Measurements from ENCODE around the gene TOLLIP.

The TOLLIP gene

DNA sequence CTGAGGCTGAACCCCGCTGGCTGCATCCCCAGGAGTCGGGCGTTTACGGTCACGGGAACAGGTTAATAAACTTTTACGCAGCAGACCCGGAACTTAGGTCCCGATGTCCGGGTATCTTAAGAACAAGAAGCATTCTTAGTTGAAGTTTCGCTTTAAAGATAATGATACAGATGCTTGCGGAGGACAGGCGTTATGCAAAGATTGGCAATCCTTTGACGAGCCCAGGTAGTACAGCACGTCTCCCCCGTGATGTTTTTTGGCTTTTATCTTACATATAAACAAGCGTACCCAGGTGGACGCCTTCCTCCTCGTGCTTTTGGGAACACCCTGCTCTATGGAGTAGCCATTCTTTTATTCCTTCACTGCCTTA lies 871 bp upstream of the TOLLIP start:
- no peak for DNase-seq

DNA sequence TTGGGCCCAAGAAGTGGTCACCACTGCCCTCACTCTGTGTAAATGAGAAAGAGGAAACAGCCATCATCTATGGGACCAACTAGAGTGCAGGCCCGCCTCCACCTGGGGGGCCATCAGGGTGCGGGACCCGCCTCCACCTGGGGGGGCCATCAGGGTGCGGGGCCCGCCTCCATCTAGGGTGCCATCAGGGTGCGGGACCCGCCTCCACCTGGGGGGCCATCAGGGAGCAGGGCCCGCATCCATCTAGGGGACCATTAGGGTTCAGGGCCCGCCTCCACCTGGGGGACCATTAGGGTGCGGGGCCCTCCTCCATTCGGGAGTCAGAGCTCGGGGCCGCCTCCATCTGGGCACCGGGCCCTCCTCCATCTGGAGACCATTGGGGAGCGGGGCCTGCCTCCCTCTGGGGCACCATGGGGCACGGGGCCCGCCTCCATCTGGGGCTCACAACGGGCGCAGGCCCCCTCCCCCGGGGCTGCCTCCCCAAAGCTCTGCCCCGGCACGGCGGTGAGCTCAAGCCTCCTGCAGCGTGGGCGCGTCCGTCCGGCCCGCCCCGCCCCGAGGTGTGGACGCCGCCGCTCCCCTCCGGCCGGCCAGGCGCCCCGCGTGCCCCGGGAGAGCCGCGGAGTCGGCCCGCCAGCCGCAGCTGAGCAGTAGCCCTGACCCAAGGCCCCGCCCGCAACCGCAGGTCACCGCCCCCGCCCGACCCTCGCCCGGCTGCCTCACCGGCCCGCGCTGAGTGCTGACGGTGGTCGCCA lies 512 bp downstream of the TOLLIP start:
- DNase-seq = no peak

DNA sequence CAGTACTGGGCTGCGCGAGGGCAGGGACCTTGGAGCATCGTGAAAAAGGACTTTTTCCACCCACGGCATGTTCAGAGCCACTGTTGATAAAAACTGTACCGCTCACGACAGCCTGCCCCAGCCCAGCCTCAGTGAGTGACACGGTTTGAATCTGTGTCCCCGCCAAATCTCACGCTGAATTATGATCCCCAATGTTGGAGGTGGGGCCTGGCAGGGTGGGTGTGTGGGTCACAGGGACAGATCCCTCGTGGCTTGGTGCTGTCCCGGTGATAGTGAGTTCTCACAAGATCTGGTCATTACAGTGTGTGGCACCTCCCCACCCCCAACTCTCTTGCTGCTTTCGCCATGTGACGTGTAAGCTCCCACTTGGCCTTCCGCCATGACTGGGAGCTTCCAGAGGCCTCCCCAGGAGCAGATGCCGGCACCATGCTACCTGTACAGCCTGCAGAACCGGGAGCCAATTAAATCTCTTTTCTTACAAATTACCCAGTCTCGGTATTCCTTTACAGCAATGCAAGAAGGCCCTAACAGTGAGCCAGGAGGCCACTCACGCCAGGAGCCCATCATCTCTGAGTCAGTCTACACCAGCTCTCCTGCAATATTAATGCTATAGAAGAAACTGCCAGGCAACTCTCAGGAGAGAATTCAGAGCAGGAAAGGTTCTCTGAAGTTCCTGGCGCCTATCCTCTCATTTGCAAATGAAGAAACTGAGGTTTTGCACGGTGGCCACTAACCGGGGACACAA lies 1.3 kb downstream of the TOLLIP start:
- DNase-seq = no peak

DNA sequence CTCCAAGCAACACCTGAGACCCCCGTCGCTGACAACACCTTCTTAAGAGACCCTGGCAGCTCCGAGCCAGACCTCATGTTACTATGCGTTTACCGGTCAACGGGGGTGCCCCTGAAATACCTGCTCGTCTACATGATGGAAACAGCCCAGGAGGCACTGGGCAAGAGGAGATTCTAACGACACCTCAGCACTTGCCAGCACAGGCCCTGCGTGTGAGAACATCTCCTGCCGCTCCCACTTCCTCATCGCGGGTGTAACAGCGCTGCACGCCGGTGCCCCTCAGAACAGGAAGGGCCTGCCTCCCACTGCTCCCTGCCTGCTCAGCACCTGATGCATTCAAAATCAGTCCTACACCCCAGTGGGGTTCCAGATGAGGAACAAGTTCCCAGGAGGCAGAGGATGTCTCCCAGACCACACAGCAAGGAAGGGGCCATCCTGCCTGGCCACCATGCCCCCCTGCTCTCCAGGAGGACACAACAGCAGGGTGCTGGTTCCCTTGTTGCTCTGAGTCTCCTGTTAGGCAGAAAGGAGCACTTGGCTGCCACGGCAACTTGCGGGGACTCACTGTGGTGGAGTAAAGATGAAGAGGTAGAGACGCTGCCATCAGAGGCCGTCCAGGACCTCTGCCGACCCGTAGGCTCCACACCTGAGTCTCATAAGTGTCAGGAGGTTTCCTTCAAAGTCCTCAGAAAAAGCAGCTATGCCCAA lies 2.1 kb downstream of the TOLLIP start:
- DNase-seq = peak; percentile 82

DNA sequence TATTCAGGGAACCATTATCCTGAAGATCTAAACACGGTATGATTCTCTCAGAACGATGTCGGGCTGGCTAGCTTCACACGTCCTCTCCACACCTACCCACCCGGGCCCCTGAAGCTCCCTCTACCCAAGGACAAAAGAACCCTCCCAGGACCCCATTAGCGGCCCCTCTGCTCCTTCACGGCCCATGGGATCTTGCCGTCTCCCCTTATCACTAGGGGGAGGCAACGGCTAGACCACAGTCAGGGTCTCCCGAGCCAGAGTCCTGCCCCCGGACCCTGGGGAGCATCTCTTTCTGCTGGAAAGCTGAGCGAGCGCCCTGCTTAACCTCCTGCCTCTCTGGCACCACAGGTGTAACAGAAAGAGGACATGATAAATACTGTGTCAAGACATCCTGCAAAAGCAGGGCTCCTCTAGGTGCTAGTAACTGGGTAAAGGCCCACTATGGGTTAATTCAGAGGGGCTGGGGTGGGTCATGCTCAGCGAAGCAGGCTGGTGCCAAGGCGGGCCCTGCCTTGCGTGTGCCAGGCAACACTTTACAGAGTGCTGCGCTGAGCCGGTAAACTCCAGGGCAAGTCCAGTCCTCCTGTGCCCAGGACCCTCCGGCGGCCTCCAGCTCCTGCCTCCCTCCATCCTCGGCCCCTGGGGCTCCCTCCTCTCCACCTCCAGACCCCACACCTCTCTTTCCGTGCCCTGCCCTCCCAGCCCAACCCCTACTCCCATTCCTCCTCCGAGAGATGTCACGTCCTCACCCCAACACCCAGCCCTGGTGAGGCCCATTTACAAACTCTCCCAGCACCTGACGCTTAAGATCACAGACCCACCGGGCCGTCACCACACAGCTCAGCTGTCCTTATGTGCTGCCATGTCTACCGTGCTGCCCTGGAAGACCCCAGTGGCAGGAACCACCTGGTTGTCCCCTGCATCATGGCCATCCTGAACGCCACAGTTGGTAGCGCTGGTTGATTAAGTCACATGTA lies 3.0 kb downstream of the TOLLIP start:
- no peak for DNase-seq

DNA sequence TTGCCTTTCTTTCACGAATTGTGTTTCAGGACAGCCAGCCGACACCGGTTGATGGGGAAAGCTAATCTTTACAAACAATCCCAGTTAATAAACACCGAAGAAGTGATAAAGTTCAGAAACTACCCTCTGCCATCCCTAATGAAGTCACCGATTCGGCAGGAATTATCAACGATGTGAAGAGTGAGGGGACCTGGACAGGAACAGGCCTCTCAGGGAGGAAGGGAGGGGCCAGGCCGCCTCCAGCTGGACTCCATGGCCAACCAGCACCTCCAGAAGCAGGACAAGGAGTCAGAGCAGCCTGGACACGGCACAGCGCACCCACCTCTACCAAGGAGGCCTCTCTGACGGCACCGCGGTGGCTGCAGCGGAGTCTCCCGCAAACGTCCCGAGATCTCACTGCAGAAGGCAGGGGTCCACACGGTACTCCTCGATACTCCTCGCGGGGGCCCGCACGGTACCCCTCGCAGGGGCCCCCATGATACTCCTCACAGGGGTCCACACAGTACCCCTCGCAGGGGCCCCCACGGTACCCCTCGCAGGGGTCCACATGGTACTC lies 3.9 kb downstream of the TOLLIP start:
- DNase-seq = no peak

DNA sequence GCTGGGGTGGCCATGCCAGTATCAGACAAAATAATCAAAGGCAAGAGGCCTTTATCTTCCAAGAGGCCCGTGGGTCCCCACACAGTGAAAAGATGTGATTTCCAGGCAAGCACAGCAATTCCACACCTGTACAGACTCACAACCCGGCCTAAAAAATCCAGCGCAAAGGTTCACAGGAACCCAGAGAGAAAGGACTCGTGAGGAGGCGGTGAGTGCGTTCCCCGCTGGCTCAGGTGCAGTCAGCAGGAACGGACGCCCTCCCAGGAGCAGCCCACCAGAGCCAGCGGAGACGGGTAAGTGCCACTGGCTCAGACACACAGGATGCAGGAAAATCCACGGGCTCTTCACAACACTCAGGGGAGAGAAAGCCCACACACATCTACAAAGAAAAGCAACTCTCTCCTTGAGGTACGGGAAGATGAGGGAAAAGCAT lies 4.4 kb downstream of the TOLLIP start:
- DNase-seq = no peak

DNA sequence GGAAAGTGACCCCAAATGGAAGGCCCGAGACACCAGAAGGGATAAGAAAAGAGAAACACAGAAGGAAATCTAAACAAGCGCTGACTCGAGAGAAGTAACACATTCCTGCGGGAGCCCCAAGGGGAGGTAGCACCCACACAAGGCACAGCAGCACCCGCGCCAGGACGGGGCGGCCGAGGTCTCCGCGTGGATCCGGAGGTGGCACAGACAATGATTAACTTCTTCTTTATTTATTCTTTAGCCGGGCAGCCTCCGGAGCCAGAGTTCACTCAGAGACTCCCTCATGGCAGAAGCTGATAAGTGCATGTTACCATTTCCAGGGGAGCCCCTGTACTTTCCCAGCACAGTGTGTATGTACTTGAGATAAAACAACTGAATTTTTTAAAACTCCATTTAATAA lies 5.1 kb downstream of the TOLLIP start:
- DNase-seq = no peak

DNA sequence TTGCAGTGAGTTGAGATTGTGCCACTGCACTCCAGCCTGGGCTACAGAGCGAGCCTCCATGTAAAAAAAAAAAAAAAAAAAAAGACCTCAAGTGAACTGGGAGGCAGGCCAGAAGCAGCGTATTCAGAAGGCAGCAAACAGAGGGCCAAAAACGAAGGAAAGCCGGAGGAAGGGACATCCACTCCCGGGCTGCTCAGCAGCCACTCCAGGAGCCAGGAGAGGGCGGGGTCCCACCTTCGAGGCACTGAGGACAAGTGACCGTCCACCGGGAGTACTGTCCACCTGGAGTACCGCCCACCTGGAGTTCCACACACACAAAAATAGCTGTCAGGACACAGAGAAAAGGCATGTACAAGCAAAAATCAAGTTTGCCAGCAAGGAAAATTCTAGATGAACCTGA lies 5.5 kb downstream of the TOLLIP start:
- DNase-seq = no peak

DNA sequence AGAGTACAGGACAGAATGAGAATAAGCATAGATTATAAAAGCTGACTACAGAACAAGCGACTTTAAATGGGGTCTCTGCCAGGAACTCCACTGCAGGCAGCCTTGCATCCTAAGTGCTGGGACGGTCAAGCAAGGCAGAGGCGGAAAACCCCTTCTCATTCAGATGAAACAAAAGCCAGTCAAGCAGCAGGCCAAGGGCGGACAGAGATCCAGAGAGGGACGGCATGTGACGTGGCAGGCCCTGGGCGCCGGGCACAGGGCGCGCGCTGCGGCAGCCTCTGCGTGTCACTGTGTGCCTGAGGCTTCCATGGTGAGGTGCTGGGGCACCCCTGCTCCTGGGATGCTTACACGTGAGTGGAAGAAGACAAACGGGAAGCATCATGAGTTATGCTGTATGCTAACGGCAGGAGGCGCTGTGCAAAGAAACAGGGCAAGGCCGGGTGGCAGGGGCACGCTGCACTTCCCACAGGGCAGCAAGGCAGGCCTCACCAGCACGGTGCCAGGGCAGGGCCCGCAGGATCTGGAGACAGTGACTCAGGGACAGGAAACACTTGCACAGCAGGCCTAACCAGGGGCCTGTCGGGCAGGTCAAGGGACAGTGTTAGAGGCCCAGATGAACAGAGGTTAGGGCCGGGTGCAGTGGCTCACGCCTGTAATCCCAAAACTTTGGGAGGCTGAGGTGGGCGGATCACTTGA lies 6.2 kb downstream of the TOLLIP start:
- DNase-seq = no peak

DNA sequence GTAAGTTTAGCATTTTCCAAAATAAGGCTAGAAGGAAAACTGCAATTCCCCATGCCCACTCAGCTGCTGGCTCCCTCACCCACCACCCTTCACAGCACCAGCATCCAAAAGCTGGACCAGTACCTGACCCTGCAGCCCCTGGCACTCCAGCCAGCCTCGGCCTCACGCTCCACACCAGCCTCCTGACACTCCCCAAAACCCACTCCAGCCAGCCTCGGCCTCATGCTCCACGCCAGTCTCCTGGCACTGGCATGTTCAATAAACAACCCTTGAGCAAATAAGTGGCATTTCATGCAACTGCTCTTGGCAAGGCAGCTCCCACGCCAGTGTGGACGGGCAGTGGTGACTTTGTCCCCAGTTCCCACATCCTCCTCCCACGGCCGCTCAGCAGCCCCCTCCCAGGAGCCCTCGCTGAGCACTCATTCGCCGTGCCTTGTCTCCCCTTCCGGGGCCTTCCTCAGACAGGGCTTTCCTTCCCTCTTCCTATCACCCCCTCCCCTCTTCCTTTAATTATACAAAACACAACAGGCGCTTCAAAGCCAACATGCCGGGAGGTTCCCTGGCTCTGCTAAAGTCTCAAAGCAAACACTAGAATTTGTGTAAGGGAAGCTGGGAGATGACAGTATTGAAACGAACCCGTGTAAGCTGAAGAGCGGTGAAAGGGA lies 6.8 kb downstream of the TOLLIP start:
- DNase-seq = no peak

DNA sequence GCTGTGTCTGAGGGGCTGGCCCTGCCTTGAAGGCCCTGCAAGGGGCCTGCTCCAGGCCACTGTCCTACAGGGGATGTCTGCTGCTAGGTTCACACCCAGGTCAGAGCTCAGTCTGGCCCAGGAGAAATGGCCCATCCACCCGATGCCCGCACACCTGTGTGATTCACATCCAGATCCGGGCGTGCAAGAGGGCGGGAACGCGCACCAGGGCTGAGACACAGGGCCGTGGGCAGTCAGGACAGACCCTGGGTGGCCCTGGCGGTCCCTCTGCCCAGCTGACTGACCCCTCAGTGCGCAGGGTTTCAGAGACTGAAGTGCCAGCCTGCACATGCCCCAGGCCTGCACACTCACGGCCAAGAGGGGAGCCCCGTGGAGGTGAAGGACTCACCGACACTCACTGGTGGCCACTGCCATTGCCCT lies 7.4 kb downstream of the TOLLIP start:
- DNase-seq = no peak

DNA sequence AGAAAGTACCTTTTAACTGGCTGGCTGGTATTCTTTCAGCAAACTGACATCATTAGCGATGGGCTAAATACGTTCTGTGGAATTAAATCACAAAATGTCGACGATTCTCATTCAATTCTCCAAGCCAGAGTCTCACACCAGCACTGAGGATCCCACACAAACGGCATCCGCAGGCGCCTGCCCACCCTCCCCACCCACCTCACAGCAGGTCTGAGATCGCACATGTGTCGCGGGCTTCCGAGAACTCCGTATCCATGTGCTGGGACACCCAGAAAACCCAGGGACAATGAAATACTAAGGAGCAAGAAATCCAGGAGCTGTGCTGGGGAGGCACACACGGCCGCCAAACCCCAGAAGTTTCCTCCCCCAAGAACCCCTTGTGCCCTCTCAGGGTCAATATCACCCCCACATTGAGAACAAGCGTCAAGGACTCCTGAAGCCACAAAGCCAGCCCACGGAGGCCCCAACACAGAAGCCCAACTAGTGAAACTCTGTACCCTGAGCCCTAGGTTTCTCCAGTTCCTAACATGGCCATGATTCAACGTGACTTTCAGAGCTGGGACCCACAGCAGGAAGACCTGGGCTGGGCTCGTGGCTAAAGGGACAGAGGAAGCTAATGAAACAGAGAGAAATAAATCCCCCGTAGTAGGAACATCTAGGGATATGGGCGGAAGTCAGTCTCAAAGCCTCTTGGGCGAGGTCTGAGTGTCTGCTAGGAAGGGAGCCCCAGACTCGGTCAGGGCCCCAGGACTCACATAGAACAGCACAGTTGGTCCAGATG lies 8.0 kb downstream of the TOLLIP start:
- peak; percentile 4 for DNase-seq

DNA sequence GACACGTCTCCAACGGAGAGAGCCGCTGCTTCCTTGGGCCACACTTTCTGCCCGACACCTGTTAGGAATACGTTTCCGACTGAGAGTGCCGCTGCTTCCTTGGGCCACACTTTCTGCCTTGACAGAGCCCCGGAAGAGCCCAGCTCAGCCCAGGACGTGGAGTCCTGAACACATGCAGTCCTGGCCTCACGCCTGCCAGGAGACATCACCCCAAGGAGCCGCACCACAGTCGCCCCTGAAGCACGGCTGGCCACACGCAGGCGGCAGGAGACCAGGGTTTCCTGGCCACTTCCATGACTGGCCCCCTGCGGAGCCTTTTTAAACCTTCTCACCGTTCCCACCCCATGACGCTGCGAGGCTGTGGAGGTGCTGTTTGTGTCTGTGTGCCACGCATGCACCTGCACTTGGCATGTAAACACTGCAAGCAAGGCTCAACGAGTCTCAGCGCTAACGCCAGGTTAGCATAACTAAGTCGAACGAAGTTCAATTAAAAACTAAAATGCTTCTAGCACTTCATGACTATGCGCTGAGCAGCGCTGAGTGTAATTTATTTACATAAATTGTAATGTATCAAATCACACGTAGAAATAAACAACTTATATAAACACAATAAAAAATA lies 8.8 kb downstream of the TOLLIP start:
- DNase-seq = no peak

DNA sequence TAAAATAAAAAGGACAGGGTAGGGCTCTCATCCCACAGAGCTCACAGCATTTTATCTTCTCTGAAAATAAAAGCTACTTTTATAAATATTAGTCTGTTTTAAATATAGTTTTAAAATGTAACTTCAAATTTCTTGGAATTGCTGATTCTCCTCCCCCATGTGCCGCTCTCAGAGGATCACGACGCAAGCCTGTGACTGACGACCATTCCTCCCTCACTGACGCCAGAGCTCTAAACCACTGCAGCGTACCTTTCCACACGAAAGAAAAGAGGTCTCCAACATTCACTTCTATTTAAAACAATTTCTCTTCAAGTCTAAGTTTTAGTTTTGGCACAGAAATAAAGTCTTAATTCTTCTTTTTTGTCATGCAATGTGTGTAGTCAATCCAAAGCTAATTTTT lies 9.3 kb downstream of the TOLLIP start:
- DNase-seq = no peak

DNA sequence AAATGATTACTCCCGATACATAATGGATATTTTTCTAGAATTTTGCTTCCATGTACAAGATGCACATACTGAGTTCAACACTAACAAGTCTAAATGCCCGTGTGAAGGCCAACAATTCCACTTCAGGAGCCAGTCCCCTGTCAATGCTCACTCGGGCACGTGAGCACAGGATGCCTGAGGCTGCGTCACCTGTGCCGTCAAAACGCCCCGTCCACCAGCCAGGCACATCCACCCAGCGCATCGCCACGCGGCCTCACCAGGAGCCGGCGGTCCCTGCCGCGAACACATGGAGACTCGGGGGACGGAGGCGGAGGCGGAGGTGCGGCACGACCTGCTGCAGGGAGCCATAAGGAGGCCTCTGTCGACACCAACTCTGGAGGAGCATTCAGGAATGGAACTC lies 9.8 kb downstream of the TOLLIP start:
- no peak for DNase-seq

DNA sequence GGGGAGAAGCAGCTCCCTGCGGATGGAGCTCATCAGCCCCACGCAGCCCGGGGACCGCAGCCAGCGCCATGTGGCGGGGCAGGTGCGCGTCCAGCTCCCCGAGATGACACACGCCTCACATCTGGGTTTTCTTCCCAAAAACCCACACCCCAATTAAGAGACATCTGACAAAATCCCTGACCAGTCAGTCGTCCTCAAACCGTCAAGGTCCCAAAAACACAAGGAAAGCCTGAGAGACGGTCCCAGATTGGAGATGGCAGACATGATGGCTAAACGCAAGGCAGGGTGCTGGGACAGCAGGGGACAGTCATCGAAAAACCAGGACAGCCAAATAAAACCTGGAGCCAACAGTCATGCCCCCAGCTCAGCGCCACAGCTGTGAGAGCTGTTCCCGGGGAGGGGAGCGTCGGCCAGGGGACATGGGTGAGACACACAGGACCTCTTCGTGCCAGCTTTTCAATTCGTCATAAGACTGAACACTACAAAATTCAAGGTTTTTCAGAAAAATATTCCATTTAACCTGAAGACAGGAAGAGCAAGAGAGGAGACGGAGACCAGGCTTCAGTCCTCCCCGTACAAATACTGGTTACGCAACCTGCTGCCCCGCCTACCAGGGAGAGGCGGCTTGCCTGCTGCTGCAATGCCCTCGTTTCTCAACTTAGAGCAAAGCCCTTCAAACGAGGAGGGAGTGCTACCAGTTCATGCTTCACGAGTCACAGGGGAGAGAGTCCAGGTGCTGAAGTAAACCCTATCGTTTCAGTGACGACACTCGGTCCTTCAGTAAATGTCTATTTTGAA lies 10.5 kb downstream of the TOLLIP start:
- DNase-seq = peak; percentile 85

DNA sequence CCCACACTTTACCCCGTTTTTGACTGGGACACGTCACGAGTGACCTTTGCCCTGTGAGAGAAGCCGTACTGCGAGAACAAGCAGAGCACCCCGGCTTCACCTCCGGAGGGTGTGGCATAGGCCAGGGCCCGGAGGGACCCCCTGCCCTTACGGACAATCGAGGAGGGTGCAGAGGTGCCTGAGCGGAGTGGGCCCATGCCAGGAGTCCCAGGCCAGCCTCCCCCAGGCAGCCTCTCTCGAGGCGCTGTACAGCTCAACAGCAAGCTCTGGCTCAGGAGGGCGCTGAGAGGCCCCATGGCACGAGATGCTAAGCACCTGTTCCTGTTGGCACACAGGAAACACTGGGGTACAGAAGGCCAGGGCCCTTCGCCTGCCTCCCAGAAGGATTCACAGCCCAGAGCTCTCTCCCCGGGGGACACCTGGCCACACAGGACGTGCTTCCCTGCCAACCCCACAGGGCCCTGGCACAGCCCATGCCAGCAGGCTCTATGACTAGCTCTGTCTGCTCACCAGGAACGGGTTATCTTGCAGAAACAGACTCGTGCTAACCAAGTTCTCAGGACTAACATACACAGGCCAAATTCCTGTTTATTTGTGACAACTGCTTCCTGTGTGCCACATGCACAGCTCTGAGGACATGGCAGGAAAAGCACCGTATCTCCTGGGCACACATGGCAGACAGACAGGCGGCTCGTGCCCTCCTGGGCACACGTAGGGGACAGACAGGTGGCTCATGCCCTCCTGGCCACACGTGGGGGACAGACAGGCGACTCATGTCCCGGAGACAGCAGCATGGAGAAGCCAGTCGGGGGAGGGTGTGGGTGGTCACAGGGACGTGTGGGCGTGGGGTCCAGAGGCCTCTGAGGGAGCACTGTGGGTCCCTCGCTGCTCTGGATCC lies 11.6 kb downstream of the TOLLIP start:
- DNase-seq = no peak

All from MV-4-11 (cell line).